CD4-positive, alpha-beta T cell treated with Interleukin-10 for 1 hour (primary cell): ENCODE results near the gene ZMYM2.

Source experiments
- DNase-seq: peaks from one replicate; pipeline ENCODE4 v3.0.0-alpha.2; 2020

ZMYM2 gene

GRCh38 chr13:20109037-20109436 is 150.5 kb downstream of the ZMYM2 start:
- DNase-seq, result no peak

- DNase-seq, result no peak
These were observed 155.6 kb downstream of the ZMYM2 start for GRCh38 chr13:20114066-20114610.

DNA sequence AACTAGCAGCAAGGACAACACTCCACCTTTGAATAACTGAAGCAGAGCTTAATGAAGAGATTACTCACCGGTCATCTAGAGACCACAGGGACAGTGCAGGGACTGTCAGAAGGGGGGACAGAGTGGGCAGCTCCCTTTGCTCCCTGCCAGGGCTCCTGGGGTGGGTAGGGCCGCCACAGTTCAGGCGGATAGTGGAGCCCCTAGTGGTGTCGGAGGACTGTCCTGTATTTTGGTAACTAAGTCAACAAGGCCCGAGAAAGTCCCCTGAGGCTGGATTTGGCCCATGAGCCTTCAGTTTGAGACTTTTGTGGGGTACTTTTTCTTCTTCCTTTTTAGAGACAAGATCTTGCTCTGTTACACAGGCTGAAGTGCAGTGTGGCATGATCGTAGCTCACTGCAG is 157.7 kb downstream of the ZMYM2 start:
- no peak for DNase-seq

GRCh38 chr13:20118268-20119140 is 160.0 kb downstream of the ZMYM2 start:
- DNase-seq, result no peak

- DNase-seq, result no peak
These were observed 161.4 kb downstream of the ZMYM2 start for GRCh38 chr13:20119960-20120359.

DNA sequence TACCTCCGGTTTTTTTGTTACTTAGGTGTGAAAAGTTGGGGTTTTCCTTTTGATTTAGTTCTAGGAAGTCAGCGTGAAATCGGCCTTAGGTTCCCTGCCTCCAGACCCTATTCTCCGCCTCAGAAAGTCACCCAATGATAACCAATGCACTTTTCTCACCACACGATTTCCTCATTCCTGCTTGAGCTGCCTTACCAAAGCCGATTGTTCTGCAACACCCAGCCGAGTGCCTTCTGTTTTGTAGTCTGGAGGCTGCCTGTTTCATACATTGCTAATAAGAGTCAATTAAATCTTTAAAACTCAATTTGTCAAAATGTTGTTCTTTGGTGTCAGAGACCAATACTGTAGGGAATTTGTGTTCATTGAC is 162.6 kb downstream of the ZMYM2 start:
- peak; percentile 20 for DNase-seq

DNA sequence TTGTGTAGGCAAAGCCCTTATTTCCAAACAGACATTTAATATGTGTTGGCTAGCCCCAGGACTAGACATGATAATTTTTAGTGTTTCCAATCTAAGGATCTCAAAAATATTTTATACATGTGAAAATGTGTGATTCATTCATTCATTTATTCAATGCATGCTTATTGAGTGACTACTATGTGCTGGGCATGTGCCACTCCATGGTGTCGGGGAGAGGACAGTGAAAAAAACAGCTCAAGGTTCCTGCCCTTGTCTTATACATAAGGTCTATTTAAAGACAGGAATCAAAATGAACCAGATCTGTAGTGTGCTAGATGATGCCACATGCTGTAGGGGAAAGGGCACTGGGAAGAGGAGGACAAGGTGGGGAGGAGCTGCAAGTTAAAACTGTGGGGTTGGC is 165.8 kb downstream of the ZMYM2 start:
- no peak for DNase-seq

GRCh38 chr13:20125129-20125782 is 166.7 kb downstream of the ZMYM2 start:
- no peak for DNase-seq

- no peak for DNase-seq
These were observed 167.2 kb downstream of the ZMYM2 start for GRCh38 chr13:20125783-20126165.

DNA sequence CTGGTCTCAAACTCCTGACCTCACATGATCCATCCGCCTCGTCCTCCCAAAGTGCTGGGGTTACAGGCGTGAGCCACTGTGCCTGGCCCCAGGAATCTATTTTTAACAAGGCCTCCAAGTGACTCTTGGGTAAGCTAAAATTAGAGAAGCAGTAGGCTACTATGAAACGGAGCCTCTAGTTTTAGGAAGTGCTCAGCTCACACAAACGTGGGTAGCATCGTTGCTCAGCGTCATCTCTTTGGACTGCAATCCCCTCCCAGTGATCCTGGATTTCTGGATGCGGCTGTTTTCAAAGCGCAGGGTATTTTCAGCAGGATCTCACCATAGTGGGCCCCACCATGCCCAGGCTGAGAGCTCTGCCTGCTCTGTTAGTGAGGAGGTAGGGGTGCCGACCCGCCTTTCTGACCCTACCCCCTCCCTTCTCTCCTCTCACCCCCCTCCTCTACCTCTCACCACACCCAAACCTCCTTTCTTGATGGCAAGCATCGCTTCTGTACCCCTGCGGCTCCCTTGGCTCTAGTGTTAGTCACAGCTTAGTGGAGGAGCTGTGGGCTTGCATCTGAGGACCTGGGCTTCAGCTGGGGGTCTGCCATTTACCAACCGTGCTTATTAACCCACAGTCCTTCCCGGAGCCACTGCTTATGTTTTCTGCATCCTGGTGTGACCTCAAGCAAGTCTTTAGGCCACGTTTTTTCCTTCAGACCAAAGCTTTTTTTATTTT is 168.2 kb downstream of the ZMYM2 start:
- DNase-seq, result no peak

DNA sequence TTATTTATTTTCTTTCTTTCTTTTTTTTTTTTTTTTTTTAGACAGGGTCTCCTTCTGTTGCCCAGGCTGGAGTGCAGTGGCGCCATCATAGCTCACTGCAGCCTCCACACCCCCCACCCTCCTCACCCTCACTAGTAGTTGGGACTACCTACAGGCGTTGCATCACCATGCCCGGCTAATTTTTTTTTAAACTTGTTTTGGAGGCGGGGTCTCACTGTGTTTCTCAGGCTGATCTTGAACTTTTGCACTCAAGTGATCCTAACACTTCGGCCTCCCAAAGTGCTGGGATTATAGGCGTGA is 168.7 kb downstream of the ZMYM2 start:
- no peak for DNase-seq

DNA sequence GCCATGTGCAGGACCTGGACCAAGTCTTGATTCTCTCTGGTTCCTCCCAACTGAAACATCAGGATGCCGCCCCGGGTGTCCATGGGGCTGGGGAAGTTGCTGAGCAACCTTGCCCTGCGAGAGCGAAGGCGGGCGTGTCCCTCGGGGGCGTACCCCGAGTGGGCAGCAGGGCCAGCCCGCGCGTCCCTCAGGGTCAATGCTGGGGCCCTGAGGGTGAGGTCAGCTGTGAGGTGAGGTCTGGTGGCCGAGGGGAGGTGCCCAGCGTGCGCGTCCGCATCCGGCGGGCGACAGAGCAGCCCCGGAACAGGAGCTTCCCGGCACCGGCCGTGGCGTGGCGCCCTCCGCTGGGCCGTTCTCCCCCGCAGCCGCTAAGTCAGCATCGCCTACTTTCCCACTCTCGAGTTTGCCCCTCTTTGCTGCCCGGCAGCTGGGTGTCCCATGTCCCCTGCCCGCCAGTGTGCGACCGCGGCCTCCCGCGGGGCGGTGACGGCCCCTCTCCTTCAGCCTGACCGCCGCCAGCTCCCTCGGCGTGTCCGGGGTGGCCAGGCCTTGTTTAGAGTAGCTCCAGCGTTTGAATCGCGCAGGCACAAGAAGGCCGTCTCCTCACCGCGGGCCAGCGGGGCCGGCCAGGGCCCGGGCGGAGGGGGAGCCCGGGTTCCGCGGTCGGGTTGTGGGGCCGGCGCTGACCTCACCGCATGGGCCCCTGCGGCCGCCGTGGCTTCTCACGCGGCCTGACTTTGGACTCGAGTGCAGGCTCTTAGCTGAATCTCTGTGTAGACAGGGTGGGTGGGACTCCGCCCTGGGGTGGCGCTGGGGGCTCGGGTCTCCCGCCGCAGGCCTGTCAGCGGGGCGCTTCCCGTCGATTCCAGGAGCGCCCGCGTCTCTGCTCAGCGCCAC is 169.3 kb downstream of the ZMYM2 start:
- DNase-seq, result peak; percentile 33

- DNase-seq, result peak; percentile 23
These were observed 170.0 kb downstream of the ZMYM2 start for GRCh38 chr13:20128459-20128931.

DNA sequence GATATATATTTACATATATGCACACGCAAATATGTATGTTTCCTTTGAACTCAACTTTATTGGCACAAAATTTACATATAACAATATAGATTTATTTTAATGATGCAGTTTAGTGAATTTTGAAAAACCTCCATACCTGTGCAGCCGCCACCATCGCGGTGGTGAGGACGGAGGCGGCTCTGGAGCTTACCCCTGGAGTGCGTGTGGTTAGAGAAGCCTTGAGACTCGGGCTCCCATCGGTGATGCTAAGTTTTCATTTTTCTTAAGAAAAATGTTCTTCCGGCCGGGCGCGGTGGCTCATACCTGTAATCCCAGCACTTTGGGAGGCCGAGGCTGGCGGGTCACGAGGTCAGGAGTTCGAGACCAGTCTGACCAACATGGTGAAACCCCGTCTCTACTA is 170.5 kb downstream of the ZMYM2 start:
- no peak for DNase-seq

DNA sequence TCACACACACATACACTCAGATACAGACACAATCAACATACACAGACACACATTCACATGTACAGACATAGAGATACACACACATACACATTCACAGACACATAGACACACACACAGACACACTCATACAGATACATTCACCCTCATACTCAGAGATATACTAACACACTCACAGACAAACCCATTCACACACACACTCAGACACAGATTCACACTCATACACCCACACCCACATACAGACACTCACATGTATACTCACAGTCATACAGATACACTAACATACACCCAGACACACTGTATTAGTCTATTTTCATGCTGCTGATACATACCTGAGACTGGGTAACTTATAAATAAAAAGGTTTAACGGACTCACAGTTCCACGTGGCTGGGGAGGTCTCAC is 171.5 kb downstream of the ZMYM2 start:
- DNase-seq, result no peak

DNA sequence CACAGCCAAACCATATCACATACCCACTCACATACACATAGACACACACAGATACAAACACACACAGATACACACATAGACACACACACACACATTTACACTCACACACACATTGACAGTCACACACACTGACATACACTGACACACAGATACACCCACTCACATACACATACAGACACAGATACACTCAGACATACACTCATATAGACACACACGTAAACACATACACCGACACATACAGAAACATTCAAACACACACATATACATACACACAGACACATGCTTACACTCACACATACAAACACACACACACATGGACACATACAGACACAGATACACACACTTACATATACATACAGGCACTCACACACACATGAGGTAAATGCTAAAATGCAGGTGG is 172.1 kb downstream of the ZMYM2 start:
- no peak for DNase-seq

DNA sequence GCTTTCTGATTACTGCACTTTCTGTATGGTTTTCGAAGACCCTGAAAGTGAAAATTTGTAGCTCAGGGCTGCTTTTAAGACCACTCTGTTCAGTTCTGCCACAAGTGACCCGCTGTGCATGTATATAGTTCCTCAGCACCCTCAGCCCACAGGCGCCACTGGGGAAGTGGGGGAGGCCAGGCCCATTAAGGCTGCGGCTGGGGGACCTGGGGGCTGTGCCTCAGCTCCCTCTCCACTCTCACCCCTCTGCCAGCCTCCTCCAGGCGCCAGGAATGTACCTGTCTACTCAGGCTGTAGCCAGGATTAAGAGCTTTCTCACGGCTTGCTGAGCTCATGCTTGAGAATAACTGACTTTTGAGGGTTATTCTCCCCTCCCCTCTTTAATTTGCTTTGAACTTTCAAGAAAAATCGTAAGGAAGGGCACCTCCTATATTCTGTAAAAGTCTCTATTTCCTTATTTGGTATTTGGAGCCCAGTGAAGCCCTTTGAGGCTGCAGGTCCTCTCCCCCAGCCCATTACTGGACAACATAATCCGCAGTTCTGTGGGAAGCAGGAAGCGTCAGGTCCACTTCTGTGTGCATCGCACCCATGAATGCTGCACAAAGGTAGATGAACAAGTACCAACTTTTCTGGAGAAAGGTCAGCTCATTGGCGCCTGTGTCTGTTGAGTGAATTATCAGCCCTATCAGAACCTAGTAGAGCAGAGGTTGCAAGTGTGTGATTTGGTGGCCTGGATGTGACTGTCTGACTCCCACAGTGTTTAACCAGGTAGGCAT is 172.7 kb downstream of the ZMYM2 start:
- DNase-seq, result no peak

DNA sequence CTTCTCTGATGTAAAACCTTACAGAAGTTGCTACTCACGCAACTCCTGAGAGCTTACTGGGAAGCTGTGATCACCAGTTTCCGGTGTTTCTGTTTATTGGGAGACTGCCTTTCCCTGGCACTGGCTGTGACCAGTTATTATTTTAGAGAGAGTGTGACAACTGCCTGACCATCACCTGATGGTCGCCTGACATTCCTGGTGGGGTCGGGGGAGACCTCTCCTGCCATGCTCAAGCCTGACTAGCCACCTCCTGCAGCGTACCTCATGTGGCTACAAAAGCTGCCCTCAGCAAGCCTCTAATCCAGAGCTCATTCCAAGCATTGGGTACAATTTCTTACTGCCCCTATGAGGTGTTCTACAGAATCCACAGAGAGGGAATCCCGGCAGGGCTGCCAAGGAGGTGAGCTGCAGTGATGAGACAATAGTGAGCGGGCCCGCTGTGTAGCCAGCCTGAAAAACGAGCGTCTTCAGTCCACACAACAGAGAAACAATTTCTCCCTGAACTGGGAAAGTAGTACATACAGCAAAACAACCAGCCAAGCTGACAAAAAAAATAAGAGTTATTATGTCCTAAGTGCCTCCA is 173.6 kb downstream of the ZMYM2 start:
- no peak for DNase-seq

DNA sequence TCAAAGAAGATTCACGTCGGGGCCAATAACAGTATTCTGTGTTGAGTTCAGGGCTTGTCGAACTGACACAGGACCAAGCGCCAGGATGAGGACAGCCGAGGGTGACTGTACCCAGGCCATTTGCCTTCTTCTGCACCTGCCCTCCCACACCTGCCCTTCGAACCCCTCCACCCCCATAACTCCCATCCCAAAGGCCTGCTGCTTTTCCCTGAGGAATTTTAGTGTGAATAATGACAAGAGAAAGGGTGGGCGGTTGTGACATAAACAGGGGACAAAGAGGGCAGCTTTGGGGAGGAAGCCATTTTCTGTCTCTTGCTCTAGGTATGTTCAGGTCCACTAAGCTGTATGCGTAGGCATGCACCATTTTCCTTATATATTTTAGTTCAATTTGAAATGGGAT is 176.2 kb downstream of the ZMYM2 start:
- DNase-seq, result no peak

DNA sequence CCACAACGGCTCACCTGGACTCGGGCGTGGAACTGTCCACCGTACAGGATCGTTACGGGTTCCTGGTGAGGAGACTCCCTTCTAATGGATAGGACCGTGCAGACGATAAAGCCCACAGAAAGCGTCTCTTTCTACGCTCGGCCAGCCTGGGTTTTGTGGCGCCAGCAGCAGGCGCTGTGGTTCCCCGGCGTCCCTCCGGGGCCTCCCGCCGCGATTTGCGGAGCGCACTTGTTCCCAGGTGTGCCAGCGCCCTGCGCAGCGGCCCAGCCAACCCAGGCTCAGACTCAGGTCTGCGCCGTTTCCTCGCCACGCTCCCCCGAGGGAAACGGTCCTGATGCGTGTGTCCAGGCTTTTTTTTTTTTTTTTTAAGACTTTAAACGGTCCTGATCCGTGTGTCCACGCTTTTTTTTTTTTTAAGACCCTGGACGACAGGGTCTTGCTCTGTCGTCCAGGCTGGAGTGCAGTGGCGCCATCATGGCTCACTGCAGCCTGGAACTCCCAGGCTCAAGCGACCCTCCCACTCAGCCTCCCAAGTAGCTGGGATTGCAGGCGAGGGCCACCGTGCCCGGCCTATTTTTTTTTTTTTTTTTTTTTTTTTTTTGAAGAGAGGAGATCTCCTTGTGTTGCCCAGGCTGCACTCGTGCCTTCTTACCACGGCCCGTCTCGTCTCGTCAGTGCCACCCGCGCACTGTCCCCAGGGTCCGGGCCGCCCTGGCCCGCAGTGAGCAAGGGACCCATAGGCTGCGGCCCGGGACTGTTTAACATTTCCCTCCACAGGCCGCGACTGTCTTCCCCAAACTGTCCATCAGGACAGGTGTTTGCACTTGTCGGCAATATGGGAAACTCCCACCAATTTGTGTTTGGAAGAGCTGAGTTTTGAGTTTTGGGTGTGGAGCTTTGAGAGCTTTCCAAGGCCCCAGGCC is 178.5 kb downstream of the ZMYM2 start:
- DNase-seq, result peak; percentile 34
